NCI-H510A (cell line): ENCODE measurements around the gene STX1A.

ENCODE experiments used
- DNase-seq: peaks from one replicate; lab custom pipeline; 2025; lab: John Stamatoyannopoulos, UW

The STX1A gene

GRCh38 chr7:73707045-73707631 is 12.3 kb downstream of the STX1A start:
- DNase-seq = peak; percentile 90

GRCh38 chr7:73706126-73707044 is 13.1 kb downstream of the STX1A start:
- no peak for DNase-seq

GRCh38 chr7:73705551-73705920 is 13.9 kb downstream of the STX1A start:
- no peak for DNase-seq

GRCh38 chr7:73704640-73705550 is 14.6 kb downstream of the STX1A start:
- no peak for DNase-seq

GRCh38 chr7:73703757-73704639 is 15.5 kb downstream of the STX1A start:
- DNase-seq = no peak

GRCh38 chr7:73703225-73703624 is 16.2 kb downstream of the STX1A start:
- DNase-seq = no peak

- DNase-seq = no peak
Measured at GRCh38 chr7:73702665-73703064, 16.8 kb downstream of the STX1A start.

GRCh38 chr7:73702226-73702625 is 17.2 kb downstream of the STX1A start:
- no peak for DNase-seq

GRCh38 chr7:73701357-73701995 is 18.0 kb downstream of the STX1A start:
- no peak for DNase-seq

GRCh38 chr7:73700581-73701134 is 18.8 kb downstream of the STX1A start:
- DNase-seq = no peak

- no peak for DNase-seq
Measured at GRCh38 chr7:73700069-73700423, 19.4 kb downstream of the STX1A start.

- DNase-seq = no peak
Measured at GRCh38 chr7:73699370-73700068, 19.9 kb downstream of the STX1A start.

GRCh38 chr7:73698410-73698809 is 21.1 kb downstream of the STX1A start:
- DNase-seq = no peak

- no peak for DNase-seq
Measured at GRCh38 chr7:73696372-73696771, 23.1 kb downstream of the STX1A start.

GRCh38 chr7:73690646-73691045 is 28.8 kb downstream of the STX1A start:
- DNase-seq = no peak

- no peak for DNase-seq
Measured at GRCh38 chr7:73688288-73688687, 31.2 kb downstream of the STX1A start.

GRCh38 chr7:73685311-73685710 is 34.2 kb downstream of the STX1A start:
- DNase-seq = no peak

- DNase-seq = no peak
Measured at GRCh38 chr7:73683788-73684693, 35.4 kb downstream of the STX1A start.
